Natural killer cell (primary cell): ENCODE data around the gene RFT1. TPM values are rescaled to one million over a fixed set of nuclear protein-coding genes. Genes with fewer than 3 reads are reported as not detected.
"Not testable (repeated sequence)": the region's sequence is repeated elsewhere in the genome, so short reads cannot be mapped to it uniquely, and the experiment has no call there.

Experiments
- ATAC-seq, 3 donors: fragments of 150-1000 bp in 2 of 3; fragments of 200-7000 bp in 1 of 3; cut with Tn5 transposase; 1 replicate in 1 of 3; 2 replicates in 2 of 3; pipeline ENCODE4 v1.10.0; 2021; ENCODE audit warnings: mild to moderate bottlenecking in 2 of 3, moderate library complexity in 2 of 3
- DNase-seq, 2 donors: peaks; one replicate each; pipeline versions ENCODE4 v3.0.0 to v3.0.0-alpha.2; 2013 to 2021; ENCODE audit warnings: mixed read lengths in 1 of 2
- H3K27ac ChIP-seq: one replicate; pipeline ENCODE4 v1.5.1; 2013; ENCODE audit warnings: mild to moderate bottlenecking, low read length
- H3K27me3 ChIP-seq: one replicate; pipeline ENCODE4 v1.6.1; 2013; ENCODE audit warnings: low read length; ENCODE audit not compliant: control insufficient read depth, insufficient read depth
- H3K36me3 ChIP-seq: one replicate; pipeline ENCODE4 v1.6.1; 2013; ENCODE audit warnings: low read length; ENCODE audit not compliant: control insufficient read depth, insufficient read depth
- H3K4me1 ChIP-seq: one replicate; pipeline ENCODE4 v1.6.1; 2013; ENCODE audit warnings: low read length; ENCODE audit not compliant: control insufficient read depth, insufficient read depth
- H3K4me3 ChIP-seq: one replicate; pipeline ENCODE4 v1.5.1; 2013; ENCODE audit warnings: low read length
- H3K9me3 ChIP-seq: one replicate; pipeline ENCODE4 v1.6.1; 2013; ENCODE audit warnings: low read length; ENCODE audit not compliant: control insufficient read depth, insufficient read depth
- H3K27ac Mint-ChIP-seq, 2 donors: one replicate each; pipeline ENCODE4 v1.8.0; 2022; ENCODE audit warnings: mild to moderate bottlenecking in 2 of 2, mixed read lengths in 2 of 2, moderate library complexity in 1 of 2
- H3K27me3 Mint-ChIP-seq, 2 donors: one replicate each; pipeline ENCODE4 v1.8.0; 2022; ENCODE audit warnings: low read depth in 2 of 2, mixed read lengths in 2 of 2
- H3K36me3 Mint-ChIP-seq: one replicate; pipeline ENCODE4 v1.8.0; 2022; ENCODE audit warnings: mixed read lengths
- H3K4me1 Mint-ChIP-seq, 2 donors: one replicate each; pipeline ENCODE4 v1.8.0; 2022; ENCODE audit warnings: mixed read lengths in 2 of 2
- H3K4me3 Mint-ChIP-seq: one replicate; pipeline ENCODE4 v1.8.0; 2022; ENCODE audit warnings: mild to moderate bottlenecking, moderate library complexity, mixed read lengths
- H3K9me3 Mint-ChIP-seq, 2 donors: one replicate each; pipeline ENCODE4 v1.8.0; 2022; ENCODE audit warnings: mixed read lengths in 2 of 2
- WGBS: methylation state at CpG from one replicate; pipeline ENCODE4 v1.1.7; 2013; ENCODE audit warnings: missing lambda C conversion rate; ENCODE audit not compliant: insufficient coverage; 5-methylcytosine and 5-hydroxymethylcytosine counted together
- intact Hi-C: fragments of 100-400 bp; cut with micrococcal nuclease; formaldehyde crosslinking; loops from one replicate; pipeline ENCODE4 v1.14.2; 2022
- total RNA-seq, 4 donors: library from RNA; stranded (reverse); fragments of 120-200 nt in 1 of 4; gene quantifications; one replicate each; pipeline versions ENCODE4 v1.2.3 to v1.2.4, GENCODE V29; 2013 to 2022
- TF ChIP-seq, protein P1 (sequence below): fragments of 200-600 bp; IDR thresholded peaks from one replicate; pipeline ENCODE4 v1.8.0; 2022; ENCODE audit warnings: antibody characterized with exemption

The RFT1 gene
- total RNA-seq, 3 donors from 2014 or later (not counting 1 experiment from before 2014, with no cell fraction given), result 13.3 to 17.2 (median 14.1) TPM

DNA sequence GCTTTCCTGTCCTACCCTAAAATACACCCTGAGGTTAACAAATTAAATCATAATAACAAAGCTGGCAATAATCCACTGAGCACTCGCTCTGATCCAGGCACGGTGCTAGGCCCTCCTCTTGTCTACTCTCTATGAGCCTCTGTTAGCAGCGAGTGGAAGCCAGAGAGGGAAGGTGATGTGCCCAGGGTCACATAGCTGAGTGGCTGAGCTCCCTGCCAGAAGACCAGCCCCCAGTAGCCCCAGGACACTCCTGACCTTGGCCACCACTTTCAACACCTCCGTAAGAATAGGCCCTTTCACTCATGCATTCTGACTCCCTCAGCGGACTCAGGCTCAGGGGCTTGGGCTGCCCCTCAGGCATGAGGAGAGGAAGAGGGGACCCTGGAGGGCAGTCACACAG is 21.2 kb upstream of the RFT1 start:
- intact Hi-C loops, result no loop called here
- H3K27ac Mint-ChIP-seq, result no peak overlapping the region
- WGBS, result 92% methylated on average over 5 of the region's 5 CpGs
- no peaks in the 10 kb centered on the region for H3K9me3 Mint-ChIP-seq
- Histone ChIP-seq H3K27ac (no peak overlapping the region), H3K36me3 (no peaks in the 10 kb centered on the region), H3K9me3 (no peaks in the 10 kb centered on the region), H3K4me1 (no peaks in the 10 kb centered on the region), H3K4me3 (no peak overlapping the region), H3K27me3 (peaks cover 13% of the 10 kb centered on the region)
- DNase-seq (no peak), ATAC-seq (no peak)
- H3K36me3 Mint-ChIP-seq, result no peaks in the 10 kb centered on the region
- H3K4me1 Mint-ChIP-seq, result no peaks in the 10 kb centered on the region
- TF ChIP-seq, protein P1, sequence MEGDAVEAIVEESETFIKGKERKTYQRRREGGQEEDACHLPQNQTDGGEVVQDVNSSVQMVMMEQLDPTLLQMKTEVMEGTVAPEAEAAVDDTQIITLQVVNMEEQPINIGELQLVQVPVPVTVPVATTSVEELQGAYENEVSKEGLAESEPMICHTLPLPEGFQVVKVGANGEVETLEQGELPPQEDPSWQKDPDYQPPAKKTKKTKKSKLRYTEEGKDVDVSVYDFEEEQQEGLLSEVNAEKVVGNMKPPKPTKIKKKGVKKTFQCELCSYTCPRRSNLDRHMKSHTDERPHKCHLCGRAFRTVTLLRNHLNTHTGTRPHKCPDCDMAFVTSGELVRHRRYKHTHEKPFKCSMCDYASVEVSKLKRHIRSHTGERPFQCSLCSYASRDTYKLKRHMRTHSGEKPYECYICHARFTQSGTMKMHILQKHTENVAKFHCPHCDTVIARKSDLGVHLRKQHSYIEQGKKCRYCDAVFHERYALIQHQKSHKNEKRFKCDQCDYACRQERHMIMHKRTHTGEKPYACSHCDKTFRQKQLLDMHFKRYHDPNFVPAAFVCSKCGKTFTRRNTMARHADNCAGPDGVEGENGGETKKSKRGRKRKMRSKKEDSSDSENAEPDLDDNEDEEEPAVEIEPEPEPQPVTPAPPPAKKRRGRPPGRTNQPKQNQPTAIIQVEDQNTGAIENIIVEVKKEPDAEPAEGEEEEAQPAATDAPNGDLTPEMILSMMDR, result no peak
- peaks cover 0 to 16% of the 10 kb centered on the region in 2 donors for H3K27me3 Mint-ChIP-seq
- no peak overlapping the region for H3K4me3 Mint-ChIP-seq

DNA sequence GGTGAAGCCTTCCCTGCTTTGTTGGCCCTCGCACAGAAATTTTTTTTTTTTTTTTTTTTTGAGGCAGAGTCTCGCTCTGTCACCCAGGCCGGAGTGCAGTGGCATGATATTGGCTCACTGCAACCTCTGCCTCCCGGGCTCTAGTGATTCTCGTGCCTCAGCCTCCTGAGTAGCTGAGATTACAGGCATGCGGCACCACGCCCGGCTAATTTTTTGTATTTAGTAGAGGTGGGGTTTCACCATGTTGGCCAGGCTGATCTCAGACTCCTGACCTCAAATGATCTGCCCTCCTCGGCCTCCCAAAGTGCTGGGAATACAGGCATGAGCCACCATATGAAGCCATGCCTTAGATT is 20.8 kb upstream of the RFT1 start:
- H3K4me3 Mint-ChIP-seq, H3K4me1 Mint-ChIP-seq, H3K9me3 Mint-ChIP-seq, H3K27me3 ChIP-seq, H3K36me3 Mint-ChIP-seq, H3K27ac ChIP-seq, H3K4me3 ChIP-seq, ATAC-seq, intact Hi-C loops, DNase-seq, H3K9me3 ChIP-seq, H3K36me3 ChIP-seq, H3K4me1 ChIP-seq, H3K27ac Mint-ChIP-seq: not testable (repeated sequence)
- peaks cover 0 to 16% of the 10 kb centered on the region in 2 donors for H3K27me3 Mint-ChIP-seq
- 91% methylated on average over 9 of the region's 9 CpGs for WGBS

DNA sequence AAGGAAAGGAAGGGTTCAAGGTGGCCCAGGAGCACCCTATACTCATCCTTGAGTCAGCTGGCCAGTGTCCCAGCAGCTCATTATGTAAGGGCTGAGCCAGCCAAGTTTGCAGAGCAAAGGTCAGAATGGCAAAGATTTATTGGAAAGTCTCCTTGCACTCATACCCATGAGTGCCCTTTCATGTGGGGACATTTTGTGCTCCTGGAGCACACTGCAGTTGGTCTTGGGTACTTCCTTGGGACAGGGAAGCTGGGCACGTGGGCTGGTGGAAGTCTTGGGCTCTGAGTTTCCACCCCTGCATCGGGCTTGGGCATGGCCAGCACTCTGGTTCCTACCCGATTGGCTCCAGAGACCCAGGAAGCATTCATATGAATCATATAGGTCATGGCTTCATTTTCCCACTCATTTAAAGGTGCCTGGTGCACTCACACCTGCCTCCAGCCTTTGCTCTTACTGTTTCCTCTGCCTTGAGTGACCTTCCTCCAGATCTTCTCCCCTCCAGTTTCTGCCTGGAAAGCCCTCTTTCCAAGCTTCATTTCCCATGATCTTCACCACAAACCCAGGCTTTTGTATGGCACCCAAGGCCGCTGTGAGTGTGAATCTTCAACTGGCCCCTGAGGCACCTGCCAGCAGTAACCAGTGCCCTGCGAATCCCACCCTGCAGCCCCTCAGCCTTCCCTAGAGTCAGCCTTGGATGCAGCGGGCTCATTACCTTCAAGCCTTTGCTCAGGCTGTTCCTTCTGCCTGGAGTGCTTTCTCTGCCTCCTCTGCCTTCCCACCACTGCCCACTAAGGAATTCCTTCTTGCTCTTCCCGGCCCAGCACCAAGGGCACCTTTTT is 20.2 kb upstream of the RFT1 start:
- Histone ChIP-seq H3K9me3 (no peaks in the 10 kb centered on the region), H3K4me1 (no peaks in the 10 kb centered on the region), H3K27ac (no peak overlapping the region), H3K36me3 (no peaks in the 10 kb centered on the region), H3K27me3 (peaks cover 5% of the 10 kb centered on the region), H3K4me3 (no peak overlapping the region)
- no peaks in the 10 kb centered on the region for H3K4me1 Mint-ChIP-seq
- H3K36me3 Mint-ChIP-seq, result no peaks in the 10 kb centered on the region
- intact Hi-C loops, result no loop called here
- no peak overlapping the region for H3K27ac Mint-ChIP-seq
- TF ChIP-seq, protein P1, result no peak
- no peak overlapping the region for H3K4me3 Mint-ChIP-seq
- no peak for ATAC-seq
- WGBS, result 94% methylated on average over 7 of the region's 7 CpGs
- H3K9me3 Mint-ChIP-seq, result no peaks in the 10 kb centered on the region
- H3K27me3 Mint-ChIP-seq, result peaks cover 0 to 14% of the 10 kb centered on the region in 2 donors
- no peak for DNase-seq

DNA sequence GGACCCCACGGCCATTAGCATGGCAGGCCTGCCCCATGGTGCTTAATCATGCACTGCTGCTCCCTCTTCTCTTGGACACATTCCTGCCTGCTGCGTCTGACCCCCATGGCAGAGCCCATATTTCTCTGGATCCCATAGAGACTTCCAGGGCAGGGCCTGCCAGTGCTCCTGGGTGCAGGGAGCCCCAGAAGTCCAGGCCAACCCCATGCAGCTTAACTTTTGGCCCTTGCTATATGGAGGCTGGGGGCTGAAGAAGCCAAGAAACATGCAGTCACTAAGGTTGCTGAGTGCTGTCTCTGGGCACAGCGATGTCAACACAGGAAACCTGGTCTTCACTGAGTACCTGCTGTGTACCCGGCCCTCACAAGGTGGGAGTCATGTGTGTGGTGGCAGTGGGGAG is 19.5 kb upstream of the RFT1 start:
- Mint-ChIP-seq H3K27me3 (peaks cover 0 to 9% of the 10 kb centered on the region in 2 donors), H3K4me3 (no peak overlapping the region), H3K4me1 (no peaks in the 10 kb centered on the region), H3K27ac (no peak overlapping the region), H3K9me3 (no peaks in the 10 kb centered on the region), H3K36me3 (no peaks in the 10 kb centered on the region)
- ATAC-seq (no peak), DNase-seq (no peak)
- WGBS, result 85% methylated on average over 4 of the region's 4 CpGs
- Histone ChIP-seq H3K36me3 (no peaks in the 10 kb centered on the region), H3K9me3 (no peaks in the 10 kb centered on the region), H3K27me3 (no peaks in the 10 kb centered on the region), H3K4me3 (no peak overlapping the region), H3K4me1 (no peaks in the 10 kb centered on the region), H3K27ac (no peak overlapping the region)
- intact Hi-C loops, result no loop called here
- TF ChIP-seq, protein P1, result no peak
